NCI-H2107 treated with DMSO at 0.1 percent for 48 hours (cell line): ENCODE data around the gene RTL1.

Experiments used
- DNase-seq: peaks from one replicate; lab custom pipeline; 2025; ENCODE audit not compliant: unreplicated experiment; lab: John Stamatoyannopoulos, UW

Gene RTL1

GRCh38 chr14:100903672-100904185 is at the start of gene RTL1:
Gene RTL1 (minus strand): TSS chr14:100903722. CDS start chr14:100884788, 18,934 bp downstream.
- DNase-seq: no peak

- no peak for DNase-seq
Measured at GRCh38 chr14:100950024-100950423, 46.5 kb upstream of the RTL1 start.

GRCh38 chr14:100944052-100944451 is 40.5 kb upstream of the RTL1 start:
- DNase-seq: no peak

- DNase-seq: no peak
Measured at GRCh38 chr14:100930270-100930669, 26.7 kb upstream of the RTL1 start.

- no peak for DNase-seq
Measured at GRCh38 chr14:100915560-100915959, 12.0 kb upstream of the RTL1 start.

- no peak for DNase-seq
Measured at GRCh38 chr14:100914597-100915021, 11.1 kb upstream of the RTL1 start.

- no peak for DNase-seq
Measured at GRCh38 chr14:100911665-100912316, 8.3 kb upstream of the RTL1 start.

GRCh38 chr14:100910888-100911664 is 7.6 kb upstream of the RTL1 start:
- DNase-seq: no peak

GRCh38 chr14:100909439-100909838 is 5.9 kb upstream of the RTL1 start:
- DNase-seq: no peak

- no peak for DNase-seq
Measured at GRCh38 chr14:100907240-100907639, 3.7 kb upstream of the RTL1 start.

- DNase-seq: no peak
Measured at GRCh38 chr14:100906420-100906819, 2.9 kb upstream of the RTL1 start.

GRCh38 chr14:100905166-100905565 is 1.6 kb upstream of the RTL1 start:
- no peak for DNase-seq

- no peak for DNase-seq
Measured at GRCh38 chr14:100904307-100905087, 975 bp upstream of the RTL1 start.

- no peak for DNase-seq
Measured at GRCh38 chr14:100903134-100903468, 421 bp downstream of the RTL1 start.

- no peak for DNase-seq
Measured at GRCh38 chr14:100902295-100903133, 1.0 kb downstream of the RTL1 start.

- DNase-seq: no peak
Measured at GRCh38 chr14:100901391-100902183, 1.9 kb downstream of the RTL1 start.

- peak; percentile 88 for DNase-seq
Measured at GRCh38 chr14:100900837-100901390, 2.6 kb downstream of the RTL1 start.

GRCh38 chr14:100899884-100900771 is 3.4 kb downstream of the RTL1 start:
- DNase-seq: peak; percentile 72
